Fibroblast of lung (primary cell): Measurements from ENCODE around the gene WSCD2. TPM values are rescaled to one million over a fixed set of nuclear protein-coding genes. Genes with fewer than 3 reads are reported as not detected.

Experiments
- DNase-seq, 2 donors: peaks; one replicate each; pipeline versions ENCODE4 v3.0.0 to v3.0.0-alpha.2; 2010; ENCODE audit warnings: low read depth in 2 of 2
- H2AFZ ChIP-seq: 2 replicates; pipeline ENCODE4 v1.5.1; 2012; ENCODE audit warnings: low read length, control low read depth, inconsistent platforms
- H3K27ac ChIP-seq: 2 replicates; pipeline ENCODE4 v1.5.1; 2011; ENCODE audit warnings: low read length, control low read depth; ENCODE audit not compliant: insufficient read depth
- H3K27me3 ChIP-seq: 2 replicates; pipeline ENCODE4 v1.5.1; 2011; ENCODE audit warnings: mild to moderate bottlenecking, low read length; ENCODE audit not compliant: control insufficient read depth, insufficient read depth
- H3K36me3 ChIP-seq: 2 replicates; pipeline ENCODE4 v1.5.1; 2011; ENCODE audit warnings: low read length; ENCODE audit not compliant: control insufficient read depth, insufficient read depth
- H3K4me1 ChIP-seq: 2 replicates; pipeline ENCODE4 v1.5.1; 2011; ENCODE audit warnings: low read length; ENCODE audit not compliant: control insufficient read depth, insufficient read depth; ENCODE audit errors: extremely low read depth
- H3K4me2 ChIP-seq: 2 replicates; pipeline ENCODE4 v1.5.1; 2011; ENCODE audit warnings: low read length, control low read depth; ENCODE audit not compliant: insufficient read depth; ENCODE audit errors: extremely low read depth
- H3K4me3 ChIP-seq, 4 experiments: fragments of 200-600 bp in 1 of 4; sonication (generic) in 1 of 4; replicated peaks in 1 of 4; 2 replicates each; pipeline ENCODE4 v1.5.1; 2011 to 2016; ENCODE audit warnings: low read length in 4 of 4, low read depth in 3 of 4, mild to moderate bottlenecking in 3 of 4, control low read depth in 2 of 4, inconsistent platforms in 1 of 4, mixed read lengths in 1 of 4; ENCODE audit not compliant: insufficient read depth in 1 of 4; ENCODE audit errors: control extremely low read depth in 1 of 4
- H3K79me2 ChIP-seq: 2 replicates; pipeline ENCODE4 v1.5.1; 2012; ENCODE audit warnings: mild to moderate bottlenecking, low read length, inconsistent platforms; ENCODE audit not compliant: control insufficient read depth, insufficient read depth
- H3K9ac ChIP-seq: 2 replicates; pipeline ENCODE4 v1.5.1; 2011; ENCODE audit warnings: mild to moderate bottlenecking, low read length, control low read depth; ENCODE audit not compliant: insufficient read depth
- H3K9me3 ChIP-seq: 2 replicates; pipeline ENCODE4 v1.5.1; 2012; ENCODE audit warnings: low read depth, low read length; ENCODE audit not compliant: control insufficient read depth, insufficient read depth
- H4K20me1 ChIP-seq: 2 replicates; pipeline ENCODE4 v1.5.1; 2011; ENCODE audit warnings: low read length; ENCODE audit not compliant: control insufficient read depth, insufficient read depth; ENCODE audit errors: extremely low read depth
- CTCF ChIP-seq, 2 donors: IDR thresholded peaks in 1 of 2; conservative IDR thresholded peaks in 1 of 2; 1 replicate in 1 of 2; 2 replicates in 1 of 2; pipeline ENCODE4 v1.5.1; 2011 to 2012; ENCODE audit warnings: low read length in 2 of 2, control low read depth in 1 of 2, inconsistent platforms in 1 of 2, low read depth in 1 of 2, mild to moderate bottlenecking in 1 of 2
- EZH2 ChIP-seq: IDR thresholded peaks from 2 replicates; pipeline ENCODE4 v1.5.1; 2012; ENCODE audit warnings: low read length, control low read depth, mild to moderate bottlenecking; ENCODE audit errors: missing control alignments
- polyA plus RNA-seq, 2 donors: library from polyadenylated mRNA; depleted of rRNA in 1 of 2; stranded (reverse) in 1 of 2; unstranded in 1 of 2; fragments of >200 nt; gene quantifications; 2 replicates each; pipeline ENCODE4 v1.2.1, GENCODE V29; 2011 to 2012; ENCODE audit warnings: missing spikeins in 1 of 2
- total RNA-seq: library from RNA; depleted of rRNA; stranded (reverse); fragments of >200 nt; gene quantifications from 2 replicates; pipeline ENCODE4 v1.2.1, GENCODE V29; 2014

The WSCD2 gene
- total and polyA plus RNA-seq, 2 donors (not counting 1 experiment from before 2014, with no cell fraction given) = not detected

GRCh38 chr12:108117902-108118301 lies 11.2 kb upstream of the WSCD2 start:
- H3K79me2 ChIP-seq = no peaks in the 10 kb centered on the region
- TF ChIP-seq EZH2 (no peak), CTCF (conservative IDR thresholded peaks at IDR 0.05 in 1 of 2, IDR thresholded peaks at IDR 0.05 in 1 of 2; ENCODE audit: low read depth in 1 of 2, low read length in 2 of 2) (no peak)
- H3K4me1 ChIP-seq = no peaks in the 10 kb centered on the region
- no peak overlapping the region for H3K4me3 ChIP-seq
- no peaks in the 10 kb centered on the region for H3K27me3 ChIP-seq
- no peaks in the 10 kb centered on the region for H4K20me1 ChIP-seq
- no peak overlapping the region for H3K27ac ChIP-seq
- no peaks in the 10 kb centered on the region for H3K36me3 ChIP-seq
- no peak overlapping the region for H3K4me2 ChIP-seq
- DNase-seq = no peak
- no peak overlapping the region for H2AFZ ChIP-seq
- no peaks in the 10 kb centered on the region for H3K9me3 ChIP-seq
- H3K9ac ChIP-seq = no peak overlapping the region

- Histone ChIP-seq H3K27me3 (no peaks in the 10 kb centered on the region), H3K9me3 (no peaks in the 10 kb centered on the region), H3K36me3 (no peaks in the 10 kb centered on the region), H3K79me2 (no peaks in the 10 kb centered on the region), H3K27ac (no peak overlapping the region), H3K4me3 (no peak overlapping the region), H3K4me2 (no peak overlapping the region), H3K9ac (no peak overlapping the region), H2AFZ (no peak overlapping the region), H4K20me1 (no peaks in the 10 kb centered on the region), H3K4me1 (no peaks in the 10 kb centered on the region)
- no peak for TF ChIP-seq EZH2
- TF ChIP-seq CTCF (conservative IDR thresholded peaks at IDR 0.05 in 1 of 2, IDR thresholded peaks at IDR 0.05 in 1 of 2; ENCODE audit: low read depth in 1 of 2, low read length in 2 of 2) = no peak
- no peak for DNase-seq
Observed at GRCh38 chr12:108119126-108119973, 9.7 kb upstream of the WSCD2 start.

- H3K27me3 ChIP-seq = no peaks in the 10 kb centered on the region
- H3K27ac ChIP-seq = no peak overlapping the region
- no peaks in the 10 kb centered on the region for H3K79me2 ChIP-seq
- no peak overlapping the region for H3K4me2 ChIP-seq
- no peaks in the 10 kb centered on the region for H3K36me3 ChIP-seq
- no peaks in the 10 kb centered on the region for H4K20me1 ChIP-seq
- no peak overlapping the region for H2AFZ ChIP-seq
- H3K4me1 ChIP-seq = no peaks in the 10 kb centered on the region
- TF ChIP-seq EZH2 = no peak
- TF ChIP-seq CTCF (conservative IDR thresholded peaks at IDR 0.05 in 1 of 2, IDR thresholded peaks at IDR 0.05 in 1 of 2; ENCODE audit: low read depth in 1 of 2, low read length in 2 of 2) = no peak
- DNase-seq = no peak
- H3K9me3 ChIP-seq = no peaks in the 10 kb centered on the region
- no peak overlapping the region for H3K4me3 ChIP-seq
- no peak overlapping the region for H3K9ac ChIP-seq
Observed at GRCh38 chr12:108119974-108120862, 8.9 kb upstream of the WSCD2 start.
